HCT116 (cell line): ENCODE measurements around the gene PIK3CA. TPM values are rescaled to one million over a fixed set of nuclear protein-coding genes. Genes with fewer than 3 reads are reported as not detected.

ENCODE experiments used
- ATAC-seq: fragments of 200-7000 bp; cut with Tn5 transposase; 2 replicates; pipeline ENCODE4 v1.9.1; 2020; ENCODE audit warnings: mild to moderate bottlenecking, moderate library complexity
- BruUV-seq: library from RNA; stranded (reverse); fragments of 400-500 nt; replicated peaks from 2 replicates; lab custom pipeline; 2021; lab: Mats Ljungman, UMichigan
- CTCF ChIA-PET: fragments of 300-600 bp; sonication (Branson Sonifier 250); formaldehyde crosslinking; loops from one replicate; lab custom pipeline; 2021; ENCODE audit warnings: antibody characterized with exemption; lab: Charles Lee
- POLR2A ChIA-PET: fragments of 300-600, 350-600 bp; sonication (Branson Sonifier 250); formaldehyde crosslinking; loops from one replicate; lab custom pipeline; 2021; ENCODE audit warnings: antibody characterized with exemption; lab: Charles Lee
- RAD21 ChIA-PET, 2 experiments: fragments of 300-600 bp; sonication (Branson Sonifier 250); formaldehyde crosslinking; loops; one replicate each; lab custom pipeline; 2023; ENCODE audit warnings: low total read pairs in 2 of 2; ENCODE audit not compliant: uncharacterized antibody in 2 of 2, unreplicated experiment in 2 of 2, low non-redundant PET in 1 of 2; lab: Charles Lee
- DNase-seq: peaks from one replicate; pipeline ENCODE4 v3.0.0-alpha.2; 2010; ENCODE audit warnings: low read depth, low spot score
- H2AFZ ChIP-seq: fragments of 200-600 bp; shearing (Covaris generic), sonication (generic); 2 replicates; pipeline ENCODE4 v1.6.1; 2017; ENCODE audit warnings: low read depth, mixed run types, mixed read lengths, antibody characterized with exemption, low read length; ENCODE audit not compliant: poor library complexity, severe bottlenecking
- H3K27ac ChIP-seq: 2 replicates; pipeline ENCODE4 v1.5.1; 2012; ENCODE audit warnings: low read depth, low read length
- H3K27me3 ChIP-seq: fragments of 200-600 bp; sonication (generic); 2 replicates; pipeline ENCODE4 v1.6.1; 2016; ENCODE audit warnings: mixed run types, low read length, mixed read lengths; ENCODE audit not compliant: insufficient read depth
- H3K36me3 ChIP-seq, 2 experiments: fragments of 200-500 bp in 1 of 2; fragments of 200-600 bp in 1 of 2; sonication (Bioruptor generic) in 1 of 2; sonication (generic) in 1 of 2; 2 replicates each; pipeline versions ENCODE4 v1.5.1 to v1.6.1; 2014 to 2016; ENCODE audit warnings: low read length in 2 of 2, inconsistent platforms in 1 of 2, mixed read lengths in 1 of 2, mixed run types in 1 of 2; ENCODE audit not compliant: insufficient read depth in 2 of 2, control insufficient read depth in 1 of 2
- H3K4me1 ChIP-seq, 2 experiments: fragments of 200-600 bp in 1 of 2; sonication (generic) in 1 of 2; 2 replicates each; pipeline versions ENCODE4 v1.5.1 to v1.6.1; 2012 to 2017; ENCODE audit warnings: low read length in 2 of 2, inconsistent platforms in 1 of 2, mild to moderate bottlenecking in 1 of 2, mixed read lengths in 1 of 2, mixed run types in 1 of 2, moderate library complexity in 1 of 2; ENCODE audit not compliant: insufficient read depth in 2 of 2, control insufficient read depth in 1 of 2
- H3K4me2 ChIP-seq: fragments of 200-600 bp; sonication (generic); 2 replicates; pipeline ENCODE4 v1.6.1; 2017; ENCODE audit warnings: mixed run types, low read length, mixed read lengths
- H3K4me3 ChIP-seq, 2 experiments: fragments of 200-600 bp in 1 of 2; sonication (generic) in 1 of 2; replicated peaks in 1 of 2; 2 replicates each; pipeline ENCODE4 v1.5.1; 2011 to 2016; ENCODE audit warnings: low read length in 2 of 2, control low read depth in 1 of 2, low read depth in 1 of 2, mild to moderate bottlenecking in 1 of 2, mixed read lengths in 1 of 2, mixed run types in 1 of 2
- H3K79me2 ChIP-seq: fragments of 200-600 bp; sonication (generic); 2 replicates; pipeline ENCODE4 v1.6.1; 2017; ENCODE audit warnings: mild to moderate bottlenecking, mixed run types, low read length, moderate library complexity, mixed read lengths; ENCODE audit not compliant: insufficient read depth
- H3K9ac ChIP-seq: fragments of 200-600 bp; sonication (generic); 2 replicates; pipeline ENCODE4 v1.6.1; 2016; ENCODE audit warnings: low read length, mixed read lengths
- H3K9me2 ChIP-seq: fragments of 200-600 bp; sonication (generic), shearing (Covaris generic); 2 replicates; pipeline ENCODE4 v1.6.1; 2017; ENCODE audit warnings: mixed run types, mild to moderate bottlenecking, moderate library complexity; ENCODE audit not compliant: insufficient read depth
- H3K9me3 ChIP-seq, 2 experiments: fragments of 200-500 bp in 1 of 2; fragments of 200-600 bp in 1 of 2; sonication (Bioruptor generic) in 1 of 2; sonication (generic) in 1 of 2; 2 replicates each; pipeline ENCODE4 v1.6.1; 2014 to 2017; ENCODE audit warnings: low read length in 2 of 2, mixed read lengths in 2 of 2, inconsistent platforms in 1 of 2, low read depth in 1 of 2, mild to moderate bottlenecking in 1 of 2, mixed run types in 1 of 2, moderate library complexity in 1 of 2; ENCODE audit not compliant: control insufficient read depth in 1 of 2, insufficient read depth in 1 of 2
- H4K20me1 ChIP-seq: fragments of 200-600 bp; sonication (generic), shearing (Covaris generic); 2 replicates; pipeline ENCODE4 v1.6.1; 2017; ENCODE audit warnings: mixed run types, mild to moderate bottlenecking, moderate library complexity; ENCODE audit not compliant: insufficient read depth
- EGR1 ChIP-seq: IDR thresholded peaks from 2 replicates; pipeline ENCODE4 v1.6.1; 2012; ENCODE audit warnings: low read depth
- EZH2 ChIP-seq: fragments of 200-600 bp; sonication (generic); IDR thresholded peaks from 2 replicates; pipeline ENCODE4 v1.6.1; 2017; ENCODE audit warnings: antibody characterized with exemption, mixed run types
- EZH2phosphoT487 ChIP-seq: fragments of 200-600 bp; IDR thresholded peaks from 2 replicates; pipeline ENCODE4 v1.6.1; 2018; ENCODE audit warnings: antibody characterized with exemption, borderline replicate concordance
- intact Hi-C: fragments of 100-400 bp; cut with micrococcal nuclease; formaldehyde crosslinking; loops from 2 replicates; pipeline ENCODE4 v1.10.0; 2022
- total RNA-seq: library from RNA; stranded (reverse); gene quantifications from one replicate; pipeline ENCODE4 v1.2.1, GENCODE V29; 2021; ENCODE audit not compliant: unreplicated experiment

PIK3CA gene
- total RNA-seq, 1 experiment from 2014 or later, result 17.9 TPM

DNA sequence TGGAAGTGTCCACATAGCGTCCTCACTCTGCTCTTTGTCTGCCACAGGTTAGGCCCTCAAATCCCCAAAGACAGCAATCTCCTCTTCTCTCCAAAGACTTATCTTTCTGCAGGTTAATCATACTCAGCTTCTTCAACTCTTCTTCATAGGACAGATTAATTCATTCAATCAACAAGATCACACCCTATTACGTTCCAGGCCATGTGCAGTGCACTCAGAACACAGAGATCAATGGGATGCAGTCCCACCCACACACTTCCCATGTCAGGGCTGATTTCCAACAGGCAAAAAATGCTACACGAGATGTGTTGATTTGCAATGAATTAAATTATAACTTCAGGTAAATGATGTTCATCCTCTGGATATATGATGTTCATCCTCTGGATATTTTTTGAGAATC lies 141.1 kb downstream of the PIK3CA start:
- H3K36me3 ChIP-seq, result no peaks in the 10 kb centered on the region
- DNase-seq, result no peak
- intact Hi-C loops, result no loop called here
- H3K4me3 ChIP-seq, result no peak overlapping the region
- H3K9me2 ChIP-seq, result no peaks in the 10 kb centered on the region
- ATAC-seq, result no peak
- no peak overlapping the region for H2AFZ ChIP-seq
- H4K20me1 ChIP-seq, result no peaks in the 10 kb centered on the region
- no peaks in the 10 kb centered on the region for H3K9me3 ChIP-seq
- CTCF ChIA-PET, result no interaction called here
- H3K9ac ChIP-seq, result no peak overlapping the region
- no peaks in the 10 kb centered on the region for H3K4me1 ChIP-seq
- H3K27ac ChIP-seq, result no peak overlapping the region
- POLR2A ChIA-PET, result no interaction called here
- TF ChIP-seq EGR1 (no peak), EZH2 (no peak), EZH2phosphoT487 (no peak)
- TF ChIP-seq, all 23 proteins: peak for 0
- no peaks in the 10 kb centered on the region for H3K27me3 ChIP-seq
- no TSS peak for BruUV-seq
- no peaks in the 10 kb centered on the region for H3K79me2 ChIP-seq
- RAD21 ChIA-PET, result no interaction called here
- no peak overlapping the region for H3K4me2 ChIP-seq

Other genes with a start within 250 kb of the PIK3CA start
- gene ZMAT3, start 76.5 kb upstream of the PIK3CA start, total RNA-seq, result 12.1 TPM
- not detected for gene KCNMB3, start 102.8 kb downstream of the PIK3CA start, total RNA-seq
- gene ZNF639, start 174.7 kb downstream of the PIK3CA start, total RNA-seq, result 47.5 TPM
- gene MFN1, start 199.4 kb downstream of the PIK3CA start, total RNA-seq, result 54.6 TPM